HG02943 (cell line): ENCODE data around the gene KLHL21.
"Not testable (repeated sequence)": the region's sequence is repeated elsewhere in the genome, so short reads cannot be mapped to it uniquely, and the experiment has no call there.

Experiments used
- ATAC-seq: cut with Tn5 transposase; IDR thresholded peaks from one replicate; pipeline ENCODE4 v1.9.1; 2021; ENCODE audit warnings: mild to moderate bottlenecking, low read depth, moderate library complexity; ENCODE audit not compliant: unreplicated experiment

KLHL21 gene

DNA sequence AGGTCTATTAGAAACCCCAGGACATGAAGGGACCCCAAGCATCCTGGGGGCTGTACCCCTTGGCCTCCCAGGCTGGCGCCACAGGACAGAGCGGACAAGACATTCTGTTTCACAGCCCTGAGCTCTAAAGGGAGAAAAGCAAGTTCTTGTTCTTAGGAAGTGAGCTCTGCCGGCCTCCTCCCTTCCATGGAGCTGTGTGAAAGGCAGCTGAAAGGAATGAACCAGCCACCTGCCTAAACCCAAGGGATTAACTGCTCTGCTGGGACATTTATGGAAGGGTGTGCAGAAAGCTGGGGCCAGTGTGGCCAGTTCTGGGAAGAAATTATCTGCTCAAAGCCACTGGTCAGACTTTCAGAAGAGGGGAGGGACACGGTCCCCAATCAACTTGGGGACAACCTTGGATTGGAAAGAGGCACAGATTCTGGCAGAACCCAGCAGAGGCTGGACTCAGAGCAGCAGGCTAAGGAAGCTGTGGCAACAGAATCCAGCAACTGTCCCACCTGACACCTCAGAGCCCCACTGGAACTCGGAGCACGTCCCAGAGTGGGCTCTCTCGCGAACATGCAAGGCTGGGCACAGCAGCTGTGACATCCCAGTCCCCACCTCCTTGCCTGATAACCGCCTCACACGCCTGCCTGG, 2.1 kb downstream of the KLHL21 start:
- ATAC-seq: no peak

DNA sequence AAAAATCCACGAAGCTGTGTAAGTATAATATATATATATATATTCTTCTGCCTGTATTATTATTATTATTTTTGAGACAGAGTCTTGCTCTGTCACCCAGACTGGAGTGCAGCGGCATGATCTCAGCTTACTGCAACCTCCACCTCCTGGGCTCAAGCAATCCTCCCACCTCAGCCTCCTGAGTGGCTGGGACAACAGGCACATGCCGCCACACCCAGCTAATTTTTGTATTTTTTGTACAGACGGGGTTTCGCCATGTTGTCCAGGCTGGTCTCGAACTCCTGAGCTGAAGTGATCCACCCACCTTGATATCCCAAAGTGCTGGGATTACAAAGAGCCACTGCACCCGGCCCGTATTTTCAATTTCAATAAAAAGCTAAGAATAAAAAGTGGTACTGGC, 2.7 kb downstream of the KLHL21 start:
- not testable (repeated sequence) for ATAC-seq

DNA sequence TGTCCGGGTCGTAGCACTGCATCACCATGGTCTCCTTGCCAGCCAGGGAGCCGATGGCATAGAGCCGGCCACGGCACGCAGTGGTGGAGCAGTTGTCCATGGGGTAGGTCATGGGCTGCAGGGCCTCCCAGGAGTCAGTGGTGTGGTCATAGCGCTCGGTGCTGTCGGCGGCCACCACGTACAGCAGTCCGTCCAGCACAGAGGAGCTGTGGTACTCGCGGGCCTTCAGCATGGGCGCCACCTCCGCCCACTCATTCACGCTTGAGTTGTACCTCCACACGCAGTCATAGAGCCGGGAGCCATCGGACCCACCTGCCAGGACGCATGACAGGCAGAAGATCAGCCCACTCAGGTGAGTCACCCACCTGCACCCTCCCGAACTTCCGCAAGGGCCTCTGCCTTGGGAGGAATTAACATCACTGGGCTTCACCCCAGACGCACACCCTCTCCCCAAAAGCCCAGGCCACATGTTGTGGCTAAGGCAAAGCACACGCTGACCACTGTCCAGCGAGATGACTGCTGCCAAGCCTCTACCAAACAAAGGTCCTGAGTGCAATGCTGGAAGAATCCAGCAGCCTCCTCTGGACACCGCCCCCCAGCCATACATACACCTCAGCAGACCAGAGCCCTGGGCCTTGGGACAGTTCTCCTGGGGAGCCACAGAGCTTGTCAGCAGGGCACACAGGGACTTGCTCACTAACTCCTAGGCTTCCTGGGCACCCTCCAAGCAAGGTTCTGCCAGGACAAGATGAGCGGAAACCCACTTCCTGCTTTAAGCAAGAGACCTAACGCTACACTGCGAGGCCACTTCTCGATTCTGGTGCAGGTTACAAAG, 3.3 kb downstream of the KLHL21 start:
- ATAC-seq: no peak

DNA sequence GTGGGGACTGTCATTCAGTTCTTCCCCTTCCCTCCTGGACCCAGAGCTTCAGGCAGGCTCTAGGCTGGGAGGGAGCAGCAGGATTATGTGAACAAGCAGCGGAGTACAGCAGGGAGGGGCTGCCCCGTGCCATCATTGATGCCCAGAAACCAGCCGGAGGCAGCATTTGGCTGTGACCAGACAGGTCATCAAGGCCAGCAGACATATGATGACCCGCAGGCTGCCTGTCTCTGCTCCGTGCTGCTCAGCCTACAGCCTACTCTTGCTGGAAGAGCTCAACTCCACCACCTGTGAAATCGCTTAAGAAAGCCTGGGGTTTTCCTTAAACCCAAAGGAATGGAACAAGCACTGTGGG, 4.9 kb downstream of the KLHL21 start:
- no peak for ATAC-seq

DNA sequence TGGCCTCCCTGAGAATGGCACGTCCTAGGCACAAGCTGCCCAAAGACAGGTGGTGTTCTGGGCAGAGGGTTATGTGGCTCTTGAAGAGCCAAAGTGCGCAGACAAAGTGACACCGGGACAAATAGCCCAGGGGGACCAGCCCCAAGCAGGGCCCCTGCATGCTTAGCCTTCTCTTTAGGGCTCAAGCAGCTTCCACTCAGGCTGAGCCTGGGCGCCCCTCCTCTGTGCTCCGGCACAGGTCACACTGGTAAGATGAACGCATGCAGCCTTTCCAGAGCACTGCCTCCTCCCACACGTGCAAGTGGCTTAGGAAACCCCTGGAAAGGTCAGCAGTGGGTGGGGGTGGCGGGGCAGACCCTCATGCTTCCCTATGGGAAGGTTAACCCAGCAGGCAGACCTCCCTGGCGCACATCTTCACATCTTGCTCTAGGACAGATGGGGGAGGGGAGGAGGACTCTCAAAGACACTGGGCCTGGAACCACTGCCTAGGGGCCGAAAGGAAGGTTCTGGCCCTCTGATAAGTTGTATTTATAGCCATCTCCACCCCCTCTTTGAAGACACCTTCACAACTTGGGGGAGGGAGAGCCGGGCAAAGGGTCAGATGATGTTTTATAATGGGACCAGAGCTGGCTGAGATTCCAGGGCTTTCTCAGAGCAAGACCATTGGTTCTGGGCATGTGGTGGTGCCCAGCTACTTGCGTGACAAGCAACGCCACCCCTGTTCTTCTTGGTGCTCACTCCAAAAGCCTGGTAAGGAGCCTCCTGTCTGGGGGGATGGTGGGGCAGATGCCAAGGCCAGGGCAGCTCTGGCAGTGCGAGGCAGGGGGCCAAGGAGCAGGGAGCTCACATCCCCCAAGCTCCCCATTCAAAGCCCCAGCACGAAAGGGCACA, 5.5 kb downstream of the KLHL21 start:
- ATAC-seq: no peak

DNA sequence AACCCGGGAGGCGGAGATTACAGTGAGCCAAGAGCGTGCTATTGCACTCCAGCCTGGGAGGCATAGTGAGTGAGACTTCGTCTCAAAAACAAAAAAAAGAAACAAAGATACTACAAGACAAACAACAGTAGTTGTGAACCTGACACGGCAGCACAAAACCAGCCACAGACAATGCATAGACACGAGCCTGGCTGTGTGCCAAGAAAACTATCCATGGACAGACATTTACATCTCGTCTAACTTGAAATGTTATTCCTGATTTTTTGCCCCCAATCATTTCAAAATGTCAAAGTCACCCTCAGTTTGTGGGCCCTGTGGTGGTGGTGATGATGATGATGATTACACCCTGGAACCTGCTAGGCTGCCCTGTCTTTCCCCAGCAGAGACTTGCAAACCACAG, 6.3 kb downstream of the KLHL21 start:
- no peak for ATAC-seq

DNA sequence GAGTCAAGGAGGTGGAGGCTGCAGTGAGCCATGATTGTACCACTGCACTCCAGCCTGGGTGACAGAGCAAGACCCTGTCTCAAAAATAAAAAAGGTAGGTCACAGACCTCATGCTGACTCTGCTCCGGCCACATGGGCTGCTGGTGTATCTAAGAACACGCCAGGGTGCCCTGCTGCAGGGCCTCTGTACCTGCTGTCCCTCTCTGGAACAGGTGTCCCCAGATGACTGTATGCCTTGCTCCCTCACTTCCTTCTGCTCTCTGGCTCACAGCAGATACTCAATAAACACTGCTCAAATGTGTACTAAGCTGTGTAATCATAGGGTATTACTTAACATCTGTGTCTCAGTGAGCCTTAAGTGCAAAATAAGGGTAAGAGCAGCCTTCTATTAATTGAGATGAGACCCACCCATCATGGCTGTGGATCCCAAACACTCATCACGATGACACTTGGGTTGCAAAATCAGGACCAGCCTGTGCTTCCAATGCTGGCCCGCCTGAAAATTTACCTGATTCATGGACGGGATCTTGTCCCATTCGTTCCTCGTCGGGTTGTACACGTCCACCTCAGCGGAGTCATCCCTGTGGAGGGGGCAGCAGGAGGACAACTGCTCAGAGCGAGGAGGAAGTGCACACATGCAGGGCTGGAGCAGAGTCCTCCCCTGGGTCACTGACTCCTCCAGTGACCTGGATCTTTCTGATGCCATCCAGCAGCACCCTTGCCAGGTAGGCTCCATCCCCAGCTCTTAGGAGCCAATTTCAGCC, 7.5 kb downstream of the KLHL21 start:
- ATAC-seq: no peak

DNA sequence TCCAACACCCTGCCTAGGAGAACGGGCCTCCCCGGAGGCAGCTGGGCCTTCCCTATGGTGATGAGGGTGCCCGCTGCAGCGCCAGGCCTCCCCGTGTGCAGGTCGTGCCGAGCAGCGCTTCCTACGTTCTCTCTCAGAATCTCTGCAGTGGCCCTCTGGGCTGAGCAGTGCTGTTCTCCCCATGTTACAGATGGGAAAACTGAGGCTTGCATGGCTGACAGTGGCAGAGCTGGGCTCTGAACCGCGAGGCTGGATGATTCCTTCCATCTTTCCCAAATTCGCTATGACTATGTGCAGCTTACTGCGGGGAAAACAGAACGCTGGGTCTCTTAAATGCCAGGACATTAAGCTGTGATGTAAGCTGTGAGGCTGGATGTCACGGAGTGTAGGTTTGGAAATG, 8.9 kb downstream of the KLHL21 start:
- ATAC-seq: no peak

DNA sequence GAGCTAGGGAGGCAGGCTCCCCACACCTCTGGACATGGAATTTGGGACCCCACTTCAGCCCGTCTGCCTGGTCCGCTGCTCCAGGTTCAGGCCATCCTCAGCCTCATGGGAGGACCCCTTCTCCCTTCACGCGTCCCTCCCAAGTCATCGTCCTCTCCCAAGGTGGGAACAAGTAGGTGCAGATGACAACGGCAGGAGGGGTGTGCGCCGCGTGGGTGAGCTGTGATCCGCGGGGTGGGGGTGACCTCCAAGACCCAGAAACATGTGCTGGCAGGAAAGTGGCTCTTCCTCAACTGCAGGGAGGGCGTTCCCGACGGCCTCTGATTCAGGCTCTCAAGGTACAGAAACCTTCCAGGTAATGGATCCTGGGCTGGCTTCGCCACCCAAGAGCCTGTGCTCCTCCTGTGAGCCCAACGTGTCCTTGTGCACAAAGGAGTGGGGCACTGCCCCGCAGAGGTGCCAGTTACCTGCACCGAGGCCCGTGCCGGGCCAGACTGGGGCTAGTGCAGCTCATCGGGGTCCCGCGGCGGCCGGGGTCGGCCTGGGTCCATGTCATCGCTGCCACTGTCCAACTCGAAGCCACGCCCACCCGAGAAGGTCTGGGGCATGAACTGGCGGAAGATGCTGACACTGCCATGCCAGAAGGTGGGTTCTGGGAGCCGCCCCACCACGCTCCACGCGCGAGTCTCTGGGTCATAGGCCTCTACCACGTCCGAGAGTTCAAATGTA, 9.6 kb downstream of the KLHL21 start:
- no peak for ATAC-seq

DNA sequence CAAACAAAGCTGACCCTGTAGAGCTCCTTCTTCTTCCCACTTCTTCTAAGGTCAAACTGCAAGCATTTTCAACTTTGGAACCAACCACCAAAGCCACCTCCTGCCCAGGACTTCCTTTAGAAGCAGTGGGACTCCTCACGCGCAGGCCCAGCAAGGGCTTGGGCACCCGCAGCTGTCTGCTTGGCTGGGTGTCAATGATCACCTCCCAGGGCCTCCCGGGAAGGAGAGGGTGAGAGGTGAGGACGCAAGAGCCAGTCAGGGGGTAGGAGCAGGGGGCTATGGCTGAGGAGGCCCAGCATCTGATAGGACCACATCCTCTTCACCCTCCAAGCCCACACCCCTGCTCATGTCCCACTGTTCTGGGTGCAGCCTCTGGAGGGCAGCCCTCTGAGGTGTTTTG, 10.2 kb downstream of the KLHL21 start:
- no peak for ATAC-seq

DNA sequence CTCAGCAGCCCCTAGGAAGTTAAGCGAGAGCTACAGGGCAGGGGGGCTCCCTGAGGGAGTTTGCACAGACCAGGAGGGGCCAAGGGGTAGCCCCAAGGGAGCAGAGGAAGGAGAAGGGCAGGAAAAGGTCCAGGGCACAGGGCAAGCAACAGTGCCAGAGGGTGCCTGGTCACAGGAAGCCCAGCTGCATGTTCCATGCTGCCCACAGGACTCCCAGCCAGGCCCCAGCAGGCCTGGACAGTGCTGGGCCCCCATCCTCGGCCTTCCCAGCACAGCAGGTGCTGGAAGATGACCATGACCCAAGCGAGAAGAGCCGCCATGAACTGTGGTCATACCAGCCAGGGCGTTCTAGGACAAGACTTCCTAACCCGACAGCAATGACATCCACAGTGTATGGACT, 11.0 kb downstream of the KLHL21 start:
- no peak for ATAC-seq

DNA sequence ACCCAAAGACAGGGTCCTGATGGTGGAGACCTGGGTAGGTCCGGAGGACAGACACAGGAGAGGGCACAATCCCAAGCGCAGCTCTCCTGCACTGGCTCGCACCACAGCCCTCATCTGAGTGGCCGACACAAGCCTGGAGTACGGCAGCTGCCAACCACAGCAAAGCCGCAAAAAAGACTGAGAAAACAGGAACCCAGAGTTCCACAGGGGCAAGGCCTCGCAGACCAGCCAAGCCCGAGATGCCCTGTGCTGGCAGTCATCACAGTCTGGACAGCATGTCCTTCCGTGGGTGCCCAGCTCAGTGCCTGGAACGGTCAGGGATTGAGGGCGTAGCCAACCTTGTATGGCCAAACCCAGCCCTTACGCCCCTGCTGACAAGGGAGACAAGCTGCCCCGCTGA, 11.4 kb downstream of the KLHL21 start:
- ATAC-seq: no peak

DNA sequence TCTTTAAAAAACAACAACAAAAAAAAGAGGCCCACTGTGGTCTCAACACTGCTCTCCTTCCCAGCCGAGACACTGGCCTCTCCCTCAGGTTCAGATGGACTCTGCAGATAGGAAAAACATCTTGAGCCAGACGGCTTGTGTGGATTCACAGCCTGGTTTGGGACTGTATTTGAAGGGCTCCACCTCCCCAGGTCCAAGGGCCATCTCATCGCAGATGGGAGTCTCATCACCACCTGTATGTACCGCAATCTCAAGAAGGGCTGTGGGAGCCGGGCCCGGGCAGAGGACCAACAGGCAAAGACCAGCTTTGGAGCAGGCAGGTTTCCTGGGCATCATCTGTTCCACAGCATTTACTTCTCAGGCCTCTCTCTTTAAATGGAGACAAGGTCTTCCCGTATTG, 12.6 kb downstream of the KLHL21 start:
- ATAC-seq: no peak

DNA sequence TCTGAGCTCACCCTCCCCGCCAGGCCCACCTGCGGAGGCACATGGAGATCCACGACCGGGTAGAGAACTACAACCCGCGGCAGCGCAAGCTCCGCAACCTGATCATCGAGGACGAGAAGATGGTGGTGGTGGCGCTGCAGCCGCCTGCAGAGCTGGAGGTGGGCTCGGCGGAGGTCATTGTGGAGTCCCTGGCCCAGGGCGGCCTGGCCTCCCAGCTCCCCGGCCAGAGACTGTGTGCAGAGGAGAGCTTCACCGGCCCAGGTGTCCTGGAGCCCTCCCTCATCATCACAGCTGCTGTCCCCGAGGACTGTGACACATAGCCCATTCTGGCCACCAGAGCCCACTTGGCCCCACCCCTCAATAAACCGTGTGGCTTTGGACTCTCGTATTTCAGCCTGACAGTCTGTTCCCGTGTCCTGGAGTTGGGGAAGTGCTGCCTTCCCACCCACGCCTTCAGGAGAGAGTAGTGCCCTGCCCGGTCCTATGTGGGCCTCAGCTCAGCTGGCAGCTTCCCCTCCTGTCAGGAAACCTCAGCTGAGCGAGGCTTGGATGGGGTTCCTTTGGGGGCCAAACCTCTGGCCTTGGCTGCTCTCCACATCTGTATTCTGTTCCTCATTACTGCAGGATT, 13.7 kb downstream of the KLHL21 start:
- ATAC-seq: no peak

DNA sequence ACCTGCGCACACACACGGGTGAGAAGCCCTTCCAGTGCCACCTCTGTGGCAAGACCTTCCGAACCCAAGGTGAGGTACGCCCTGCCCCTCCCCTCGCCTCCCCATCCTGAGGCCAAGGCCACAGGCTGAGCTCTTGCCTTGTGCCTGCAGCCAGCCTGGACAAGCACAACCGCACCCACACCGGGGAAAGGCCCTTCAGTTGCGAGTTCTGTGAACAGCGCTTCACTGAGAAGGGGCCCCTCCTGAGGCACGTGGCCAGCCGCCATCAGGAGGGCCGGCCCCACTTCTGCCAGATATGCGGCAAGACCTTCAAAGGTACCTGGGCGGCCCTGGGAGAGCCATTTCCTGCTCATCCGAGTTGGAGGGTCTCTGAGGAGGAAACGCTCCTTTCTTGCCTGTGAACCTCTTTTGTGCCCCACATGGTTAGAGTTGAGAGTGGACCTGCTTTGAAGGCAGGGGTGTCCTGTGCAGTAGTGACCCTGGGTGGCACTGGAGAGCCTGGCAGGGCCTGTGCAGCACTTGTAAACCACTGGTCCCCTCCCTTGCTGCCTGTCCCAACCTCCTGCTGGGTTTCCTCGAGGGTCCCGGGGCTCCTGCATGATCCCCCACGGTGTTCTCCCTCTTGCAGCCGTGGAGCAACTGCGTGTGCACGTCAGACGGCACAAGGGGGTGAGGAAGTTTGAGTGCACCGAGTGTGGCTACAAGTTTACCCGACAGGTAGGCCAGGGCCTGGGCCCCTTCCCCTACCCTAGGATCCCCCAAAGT, 14.4 kb downstream of the KLHL21 start:
- no peak for ATAC-seq

DNA sequence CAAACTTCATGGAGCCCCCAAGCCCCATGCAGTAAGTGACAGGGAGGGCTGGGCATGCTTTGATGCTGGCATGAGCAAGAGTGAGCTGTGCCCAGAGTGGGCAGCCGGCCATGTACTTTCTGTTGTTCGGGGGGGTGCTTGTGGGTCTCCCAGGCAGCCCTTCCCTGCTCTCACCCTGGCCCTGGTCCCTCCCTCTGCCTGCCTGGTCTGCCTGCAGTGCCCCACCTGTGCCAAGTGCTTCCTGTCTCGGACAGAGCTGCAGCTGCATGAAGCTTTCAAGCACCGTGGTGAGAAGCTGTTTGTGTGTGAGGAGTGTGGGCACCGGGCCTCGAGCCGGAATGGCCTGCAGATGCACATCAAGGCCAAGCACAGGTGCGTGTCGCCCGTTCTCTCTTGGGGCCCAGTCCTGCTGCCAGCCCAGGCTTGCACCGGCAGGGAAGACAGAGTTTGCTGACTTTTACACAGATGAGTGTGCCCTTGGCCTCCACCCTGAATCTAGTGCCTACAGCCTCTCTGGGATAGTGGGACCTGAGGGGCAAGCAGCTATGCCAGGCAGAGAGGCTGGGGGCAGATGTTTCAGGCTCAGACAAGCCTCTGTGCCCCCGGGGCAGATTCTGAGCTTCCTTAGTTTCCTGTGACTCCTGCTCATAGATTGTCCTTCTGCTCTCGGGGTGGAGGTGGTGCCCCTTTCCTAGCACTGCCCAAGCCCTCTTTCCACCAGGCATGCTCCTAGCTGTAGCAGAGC, 15.2 kb downstream of the KLHL21 start:
- ATAC-seq: no peak

DNA sequence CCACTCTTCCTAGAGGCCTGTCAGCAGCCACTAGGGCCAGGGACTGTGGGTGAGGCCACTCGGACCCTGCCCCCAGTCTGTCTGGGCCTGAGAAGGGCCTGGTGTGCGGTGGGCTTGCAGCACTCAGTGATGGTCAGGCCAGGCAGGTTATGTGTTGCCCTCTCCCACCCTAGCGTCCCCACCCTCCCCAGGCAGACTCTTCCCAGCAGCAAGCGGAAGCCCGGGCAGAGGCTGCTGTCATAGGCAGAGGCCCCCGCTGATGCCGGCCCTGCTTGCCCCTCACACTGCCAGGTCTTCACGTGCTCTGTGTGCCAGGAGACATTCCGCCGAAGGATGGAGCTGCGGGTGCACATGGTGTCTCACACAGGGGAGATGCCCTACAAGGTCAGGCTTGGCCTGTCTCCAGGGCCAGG, 16.3 kb downstream of the KLHL21 start:
- no peak for ATAC-seq

DNA sequence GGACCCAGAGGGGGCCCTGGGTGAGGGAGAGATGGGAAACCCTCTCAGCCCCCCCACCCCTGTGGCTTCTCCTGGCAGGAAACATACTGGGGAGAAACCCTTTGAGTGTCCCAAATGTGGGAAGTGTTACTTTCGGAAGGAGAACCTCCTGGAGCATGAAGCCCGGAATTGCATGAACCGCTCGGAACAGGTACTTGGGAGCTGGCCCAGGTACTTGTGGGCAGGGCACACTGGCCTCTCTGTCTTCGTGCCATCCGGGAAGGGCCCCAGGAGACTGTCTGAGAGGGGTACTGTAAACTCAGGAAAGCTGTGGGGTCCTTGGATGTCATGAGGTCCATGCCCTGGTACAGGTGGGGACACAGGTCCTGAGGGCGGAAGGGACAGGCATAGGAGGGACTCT, 16.8 kb downstream of the KLHL21 start:
- ATAC-seq: no peak
